Kidney (tissue), 14 donors: ENCODE measurements around the gene SKOR2. TPM values are rescaled to one million over a fixed set of nuclear protein-coding genes. Genes with fewer than 3 reads are reported as not detected.

Experiments
- DNase-seq, 5 donors: peaks; one replicate each; pipeline ENCODE4 v3.0.0-alpha.2; 2013 to 2020
- FAIRE-seq: peaks from 2 replicates; lab custom pipeline; 2012; peaks lifted over from hg19 to GRCh38; lab: Jason Lieb, UNC
- H3K27ac ChIP-seq, 2 donors: one replicate each; pipeline ENCODE4 v1.7.0; 2013; ENCODE audit warnings: low read depth in 2 of 2, low read length in 2 of 2, inconsistent platforms in 1 of 2
- H3K27me3 ChIP-seq: one replicate; pipeline ENCODE4 v1.7.1; 2013; ENCODE audit warnings: low read length, inconsistent platforms; ENCODE audit not compliant: control insufficient read depth, insufficient read depth
- H3K36me3 ChIP-seq, 3 donors: one replicate each; pipeline versions ENCODE4 v1.7.0 to v1.7.1; 2013; ENCODE audit warnings: low read length in 3 of 3, control low read depth in 1 of 3, inconsistent platforms in 1 of 3; ENCODE audit not compliant: insufficient read depth in 3 of 3, control insufficient read depth in 2 of 3
- H3K4me1 ChIP-seq, 3 donors: one replicate each; pipeline versions ENCODE4 v1.7.0 to v1.7.1; 2013; ENCODE audit warnings: low read length in 3 of 3, inconsistent platforms in 1 of 3, low read depth in 1 of 3; ENCODE audit not compliant: control insufficient read depth in 2 of 3, insufficient read depth in 2 of 3
- H3K4me3 ChIP-seq, 3 donors: one replicate each; pipeline versions ENCODE4 v1.7.0 to v1.8.1; 2013; ENCODE audit warnings: low read length in 3 of 3, control low read depth in 1 of 3, inconsistent platforms in 1 of 3
- H3K9ac ChIP-seq, 3 donors: one replicate each; pipeline versions ENCODE4 v1.7.0 to v1.7.1; 2013; ENCODE audit warnings: low read length in 3 of 3, control low read depth in 1 of 3, inconsistent platforms in 1 of 3
- H3K9me3 ChIP-seq, 3 donors: one replicate each; pipeline versions ENCODE4 v1.7.0 to v1.7.1; 2013; ENCODE audit warnings: low read length in 3 of 3, control low read depth in 1 of 3, inconsistent platforms in 1 of 3; ENCODE audit not compliant: control insufficient read depth in 2 of 3, insufficient read depth in 1 of 3
- intact Hi-C: fragments of 100-400 bp; cut with DNase I; formaldehyde crosslinking; loops from one replicate; pipeline ENCODE4 v1.11.1; 2022
- polyA plus RNA-seq: library from polyadenylated mRNA; stranded (reverse); fragments of 350-450 nt; fragmentation: Illumina TruSeq; extraction: RNeasy Lipid Tissue Mini Kit (QIAGEN cat#74804); gene quantifications from one replicate; pipeline ENCODE4 v1.2.3, GENCODE V29; 2014; ENCODE audit warnings: low read depth, low replicate concordance; ENCODE audit not compliant: insufficient read depth
- total RNA-seq: library from RNA; stranded (reverse); fragmentation: NEBNext Ultra II Directional; extraction: Animal tissue kit (Norgen Biotek cat#: 25700); gene quantifications from one replicate; pipeline ENCODE4 v1.2.1, GENCODE V29; 2021
- TF ChIP-seq, protein P1 (sequence below): IDR thresholded peaks from 3 replicates; pipeline ENCODE4 v1.5.1; 2012; ENCODE audit warnings: mild to moderate bottlenecking, moderate library complexity, borderline replicate concordance; ENCODE audit not compliant: insufficient read depth; ENCODE audit errors: extremely low read depth
- donor health status: control.
- donor health status: control.
- donor health status: control.
- donor health status: control.
- donor health status: control.
- donor health status: DM: yes; HTN: yes; CAD: no.
- donor health status: Normal renal cell carcinoma (clear cell type).

Gene SKOR2
- total and polyA plus RNA-seq, 2 donors from 2014 or later = not detected

DNA sequence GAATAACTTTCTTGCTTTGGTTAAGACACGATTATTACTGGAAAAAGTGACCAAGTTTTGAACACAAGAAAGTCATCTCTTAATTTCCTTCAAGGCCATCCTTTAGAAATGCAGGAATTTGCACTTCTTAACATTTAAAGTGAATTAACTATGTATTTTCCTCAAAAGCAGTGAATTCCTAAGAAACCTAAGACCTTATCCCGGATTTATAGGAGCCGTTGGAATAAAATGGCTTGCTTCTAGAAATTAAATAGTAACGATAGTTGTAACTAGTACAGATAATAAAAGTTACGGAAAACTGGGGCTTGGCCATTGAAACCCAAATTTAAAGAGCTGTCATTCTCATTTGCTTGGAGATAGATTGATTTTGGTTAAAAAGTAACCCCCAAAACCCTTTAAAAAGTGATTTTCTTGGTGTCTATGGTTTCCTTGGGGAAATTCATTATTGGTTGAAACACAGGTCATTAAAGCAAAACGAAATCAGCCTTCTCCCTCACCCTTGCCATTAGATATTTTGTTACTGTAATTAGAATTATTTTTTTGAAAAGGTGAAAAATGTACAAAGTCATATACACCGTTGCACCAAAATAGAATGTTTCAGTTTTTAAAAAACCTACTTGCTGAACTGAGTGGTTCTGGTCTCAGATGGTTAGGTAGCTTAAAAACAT, 2.0 kb downstream of the SKOR2 start:
- intact Hi-C loops = no loop called here
- Histone ChIP-seq H3K4me3 (no peak overlapping the region), H3K4me1 (no peaks in the 10 kb centered on the region), H3K9ac (no peak overlapping the region), H3K27ac (no peak overlapping the region), H3K9me3 (peaks cover 0 to 3% (median 0%) of the 10 kb centered on the region in 3 donors), H3K36me3 (no peaks in the 10 kb centered on the region), H3K27me3 (peaks cover 71% of the 10 kb centered on the region)
- TF ChIP-seq, protein P1, sequence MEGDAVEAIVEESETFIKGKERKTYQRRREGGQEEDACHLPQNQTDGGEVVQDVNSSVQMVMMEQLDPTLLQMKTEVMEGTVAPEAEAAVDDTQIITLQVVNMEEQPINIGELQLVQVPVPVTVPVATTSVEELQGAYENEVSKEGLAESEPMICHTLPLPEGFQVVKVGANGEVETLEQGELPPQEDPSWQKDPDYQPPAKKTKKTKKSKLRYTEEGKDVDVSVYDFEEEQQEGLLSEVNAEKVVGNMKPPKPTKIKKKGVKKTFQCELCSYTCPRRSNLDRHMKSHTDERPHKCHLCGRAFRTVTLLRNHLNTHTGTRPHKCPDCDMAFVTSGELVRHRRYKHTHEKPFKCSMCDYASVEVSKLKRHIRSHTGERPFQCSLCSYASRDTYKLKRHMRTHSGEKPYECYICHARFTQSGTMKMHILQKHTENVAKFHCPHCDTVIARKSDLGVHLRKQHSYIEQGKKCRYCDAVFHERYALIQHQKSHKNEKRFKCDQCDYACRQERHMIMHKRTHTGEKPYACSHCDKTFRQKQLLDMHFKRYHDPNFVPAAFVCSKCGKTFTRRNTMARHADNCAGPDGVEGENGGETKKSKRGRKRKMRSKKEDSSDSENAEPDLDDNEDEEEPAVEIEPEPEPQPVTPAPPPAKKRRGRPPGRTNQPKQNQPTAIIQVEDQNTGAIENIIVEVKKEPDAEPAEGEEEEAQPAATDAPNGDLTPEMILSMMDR = no peak
- peak in 1 of 5 donors; percentile 31 for DNase-seq
- FAIRE-seq = no peak

DNA sequence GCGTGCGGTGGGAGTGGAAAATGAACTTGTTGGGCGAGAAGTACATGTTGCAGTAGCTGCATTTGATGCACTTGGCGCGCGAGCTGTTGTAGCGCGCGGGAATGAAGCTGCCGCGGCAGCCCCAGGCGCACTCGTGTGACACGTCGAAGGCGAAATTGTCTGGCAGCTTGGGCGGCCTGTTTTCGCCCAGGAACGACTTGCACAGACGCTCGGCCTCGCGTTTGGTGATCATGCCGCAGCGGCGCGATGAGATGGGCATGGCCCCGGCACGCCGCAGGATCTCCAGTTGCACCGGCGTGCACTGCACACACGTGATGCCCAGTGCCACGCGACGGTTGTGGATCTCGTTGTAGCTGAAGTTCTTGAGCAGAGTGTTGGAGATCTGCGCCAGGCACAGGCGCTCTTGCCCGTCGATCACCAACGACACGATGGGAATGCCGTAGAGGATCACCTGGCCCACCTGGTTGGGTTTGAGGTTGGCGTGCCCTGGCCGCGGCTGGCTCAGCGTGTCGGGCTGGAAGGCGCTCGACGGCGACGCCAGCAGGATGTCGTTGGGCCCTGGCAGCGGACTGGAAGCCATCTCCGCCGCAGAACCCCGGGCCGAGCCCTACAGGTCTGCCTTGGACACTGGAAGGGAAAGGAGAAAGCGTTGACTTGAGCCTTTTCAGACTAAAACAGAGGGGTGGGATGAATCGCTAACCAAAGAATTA, 2.7 kb downstream of the SKOR2 start:
- FAIRE-seq = no peak

DNA sequence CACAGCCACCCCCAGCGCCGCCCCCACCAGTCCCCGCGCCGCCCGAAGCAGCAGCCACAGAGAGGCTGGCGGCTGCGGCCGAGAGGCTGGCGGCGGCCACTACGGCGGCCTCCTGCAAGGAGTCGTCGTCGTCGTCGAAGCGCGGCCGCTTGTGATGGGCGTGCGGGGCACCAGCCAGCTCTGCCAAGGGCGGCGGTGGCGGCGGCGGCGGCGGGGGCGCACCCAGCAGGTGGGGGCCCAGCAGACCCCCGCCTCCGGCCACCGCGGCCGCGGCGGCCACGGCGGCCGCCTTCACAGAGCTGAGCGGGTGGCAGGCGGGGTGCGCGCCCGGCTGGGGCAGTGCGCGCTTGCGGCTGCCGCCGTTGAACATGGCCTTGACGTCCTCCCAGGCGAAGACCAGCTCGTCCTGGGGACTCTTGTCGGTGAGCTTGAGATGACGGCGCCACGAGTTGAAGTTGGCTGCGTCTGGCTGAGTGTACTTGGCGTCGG, 3.3 kb downstream of the SKOR2 start:
- Histone ChIP-seq H3K36me3 (no peaks in the 10 kb centered on the region), H3K9me3 (peaks cover 0 to 3% (median 0%) of the 10 kb centered on the region in 3 donors), H3K9ac (no peak overlapping the region), H3K4me1 (no peaks in the 10 kb centered on the region), H3K27me3 (peaks cover 74% of the 10 kb centered on the region), H3K4me3 (no peak overlapping the region), H3K27ac (no peak overlapping the region)
- FAIRE-seq (no peak), DNase-seq (no peak)
- intact Hi-C loops = no loop called here
- TF ChIP-seq, protein P1 = no peak

More for the DNA sequence above, 2.7 kb downstream of the SKOR2 start:
- H3K27me3 ChIP-seq = peaks cover 73% of the 10 kb centered on the region
- no peak overlapping the region for H3K27ac ChIP-seq
- DNase-seq = no peak
- no peaks in the 10 kb centered on the region for H3K36me3 ChIP-seq
- H3K9me3 ChIP-seq = peaks cover 0 to 3% (median 0%) of the 10 kb centered on the region in 3 donors
- TF ChIP-seq, protein P1 = no peak
- no peak overlapping the region for H3K9ac ChIP-seq
- H3K4me1 ChIP-seq = no peaks in the 10 kb centered on the region
- H3K4me3 ChIP-seq = no peak overlapping the region
- intact Hi-C loops = no loop called here
